ENCODE results near the gene LURAP1L. TPM values are rescaled to one million over a fixed set of nuclear protein-coding genes. Genes with fewer than 3 reads are reported as not detected.

The LURAP1L gene
- total and polyA plus RNA-seq, 11 donors, result 1.4 to 5.7 (median 2.9) TPM

DNA sequence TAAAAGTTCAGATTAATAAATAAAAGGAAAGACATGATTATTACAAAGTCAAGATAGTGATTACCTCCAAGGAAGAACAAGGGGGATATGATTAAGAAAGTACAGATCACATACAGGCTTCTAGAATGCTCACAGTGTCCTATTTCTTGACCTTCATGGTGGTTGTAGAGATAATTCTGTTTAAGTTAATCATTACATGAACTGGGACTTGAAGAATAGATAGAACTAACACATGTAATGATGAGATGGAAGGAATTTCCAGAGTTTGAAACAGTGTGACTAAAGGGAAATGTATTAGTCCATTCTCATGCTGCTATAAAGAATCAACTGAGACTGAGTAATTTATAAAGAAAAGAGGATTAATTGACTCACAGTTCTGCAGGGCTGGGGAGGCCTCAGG lies 72.7 kb downstream of the LURAP1L start:
- peaks cover 0 to 6% (median 0%) of the 10 kb centered on the region in 12 donors for H3K9me3 ChIP-seq
- intact Hi-C loops (cut with DNase I), result no loop called here
- TF ChIP-seq POLR2A (IDR thresholded peaks at IDR 0.05) (no peak), CTCF (IDR thresholded peaks at IDR 0.05) (no peak)

DNA sequence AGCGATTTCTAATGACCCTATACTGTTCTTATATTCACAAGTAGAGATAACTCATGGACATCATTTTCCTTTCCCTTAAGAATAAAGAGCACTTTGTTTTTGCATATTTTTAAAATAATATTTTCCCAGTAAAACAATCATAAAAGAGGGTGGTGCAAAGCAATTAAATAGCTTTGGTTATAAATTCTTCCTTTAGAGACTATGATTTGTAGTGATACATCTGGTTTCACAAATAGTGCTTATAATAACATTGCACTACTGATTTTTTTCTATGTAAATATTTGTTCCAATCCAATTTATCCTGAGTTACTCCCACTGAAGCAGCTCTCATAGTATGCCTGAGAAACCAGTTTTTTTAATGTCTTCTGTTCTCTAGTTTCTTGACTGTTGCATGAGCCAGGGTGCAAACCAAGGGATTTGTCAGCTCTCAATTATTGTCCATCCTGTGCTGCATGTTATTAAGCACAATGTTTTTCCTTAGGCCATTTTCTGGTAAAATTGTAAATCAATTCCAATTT lies 74.7 kb downstream of the LURAP1L start:
- H3K27me3 ChIP-seq, result no peaks in the 10 kb centered on the region
- no peak for TF ChIP-seq POLR2A (IDR thresholded peaks at IDR 0.05)
- TF ChIP-seq CTCF (IDR thresholded peaks at IDR 0.05), result no peak
- 75 to 87% (median 81%) methylated on average over 1 of the region's 1 CpG for WGBS, 4 donors
- peaks cover 0 to 6% (median 0%) of the 10 kb centered on the region in 12 donors for H3K9me3 ChIP-seq
- no peak overlapping the region for H3K27ac ChIP-seq
- no peaks in the 10 kb centered on the region for H3K36me3 ChIP-seq
- H3K4me1 ChIP-seq, result no peaks in the 10 kb centered on the region
- intact Hi-C loops (cut with DNase I), result no loop called here
- H3K4me3 ChIP-seq, result no peak overlapping the region
- no peak for DNase-seq
- ATAC-seq, result no peak

More for the DNA sequence above, 72.7 kb downstream of the LURAP1L start:
- Histone ChIP-seq H3K4me1 (no peaks in the 10 kb centered on the region), H3K36me3 (no peaks in the 10 kb centered on the region), H3K27me3 (no peaks in the 10 kb centered on the region), H3K27ac (no peak overlapping the region), H3K4me3 (no peak overlapping the region)
- DNase-seq (no peak), ATAC-seq (no peak)

- 78 to 88% (median 84%) methylated on average over 6 of the region's 6 CpGs for WGBS, 4 donors
- no peak for ATAC-seq
Measured at GRCh38 chr9:12851341-12852090, 76.7 kb downstream of the LURAP1L start.

More at GRCh38 chr9:12851341-12852090, 76.7 kb downstream of the LURAP1L start:
- Histone ChIP-seq H3K4me1 (peaks cover 0 to 3% (median 0%) of the 10 kb centered on the region in 12 donors), H3K36me3 (no peaks in the 10 kb centered on the region), H3K27me3 (no peaks in the 10 kb centered on the region), H3K4me3 (no peak overlapping the region), H3K27ac (no peak overlapping the region), H3K9me3 (peaks cover 0 to 6% (median 0%) of the 10 kb centered on the region in 12 donors)
- no peak for DNase-seq
- TF ChIP-seq CTCF (IDR thresholded peaks at IDR 0.05), result no peak
- TF ChIP-seq POLR2A (IDR thresholded peaks at IDR 0.05), result no peak
- intact Hi-C loops (cut with DNase I), result no loop called here

Measured in heart left ventricle (tissue), 16 donors.